Common myeloid progenitor, CD34-positive (primary cell): Measurements from ENCODE around the gene CUL3.
A peak's percentile ranks its signal among the peaks of the same experiment; 100 is the strongest.

ENCODE experiments used
- CTCF ChIA-PET: fragments of 350-600 bp; sonication (Branson Sonifier 250); formaldehyde crosslinking; loops from one replicate; lab custom pipeline; 2021; ENCODE audit warnings: antibody characterized with exemption; lab: Charles Lee
- POLR2A ChIA-PET: fragments of 350-600 bp; sonication (Branson Sonifier 250); formaldehyde crosslinking; loops from one replicate; lab custom pipeline; 2021; ENCODE audit warnings: antibody characterized with exemption; lab: Charles Lee
- DNase-seq, 3 donors: peaks; one replicate each; pipeline versions ENCODE4 v3.0.0 to v3.0.0-alpha.2; 2013
- H3K27ac ChIP-seq, 2 experiments: 1 replicate in 1 of 2; 2 replicates in 1 of 2; pipeline ENCODE4 v1.7.0; 2013; ENCODE audit warnings: inconsistent platforms in 2 of 2, low read length in 2 of 2, mild to moderate bottlenecking in 2 of 2, low read depth in 1 of 2, moderate library complexity in 1 of 2; ENCODE audit not compliant: severe bottlenecking in 2 of 2, insufficient read depth in 1 of 2, poor library complexity in 1 of 2
- H3K27me3 ChIP-seq, 5 experiments: replicated peaks in 2 of 5; 1 replicate in 3 of 5; 2 replicates in 2 of 5; pipeline versions ENCODE4 v1.6.1 to v1.7.0; 2013; ENCODE audit warnings: low read length in 4 of 5, mild to moderate bottlenecking in 2 of 5, moderate library complexity in 2 of 5, inconsistent platforms in 1 of 5; ENCODE audit not compliant: insufficient read depth in 5 of 5, control insufficient read depth in 4 of 5
- H3K36me3 ChIP-seq, 4 experiments: 1 replicate in 2 of 4; 2 replicates in 2 of 4; pipeline versions ENCODE4 v1.6.1 to v1.7.0; 2013; ENCODE audit warnings: low read length in 3 of 4, control low read depth in 1 of 4, mild to moderate bottlenecking in 1 of 4; ENCODE audit not compliant: control insufficient read depth in 4 of 4, insufficient read depth in 4 of 4
- H3K4me1 ChIP-seq, 4 experiments: 1 replicate in 3 of 4; 2 replicates in 1 of 4; pipeline versions ENCODE4 v1.6.1 to v1.7.1; 2013; ENCODE audit warnings: low read length in 3 of 4, mild to moderate bottlenecking in 3 of 4, control low read depth in 1 of 4, inconsistent platforms in 1 of 4, moderate library complexity in 1 of 4; ENCODE audit not compliant: control insufficient read depth in 4 of 4, insufficient read depth in 4 of 4; ENCODE audit errors: control extremely low read depth in 1 of 4
- H3K4me3 ChIP-seq, 7 experiments: 1 replicate in 4 of 7; 2 replicates in 3 of 7; pipeline versions ENCODE4 v1.5.1 to v1.7.0; 2013; ENCODE audit warnings: mild to moderate bottlenecking in 7 of 7, low read length in 6 of 7, moderate library complexity in 6 of 7, inconsistent platforms in 2 of 7, low read depth in 2 of 7, control low read depth in 1 of 7; ENCODE audit not compliant: insufficient read depth in 4 of 7, control insufficient read depth in 1 of 7; ENCODE audit errors: extremely low read depth in 1 of 7
- H3K9me3 ChIP-seq, 5 experiments: 1 replicate in 4 of 5; 2 replicates in 1 of 5; pipeline versions ENCODE4 v1.6.1 to v1.7.1; 2013; ENCODE audit warnings: low read length in 4 of 5, mild to moderate bottlenecking in 2 of 5, inconsistent platforms in 1 of 5, low read depth in 1 of 5, moderate library complexity in 1 of 5; ENCODE audit not compliant: control insufficient read depth in 4 of 5, insufficient read depth in 2 of 5; ENCODE audit errors: control extremely low read depth in 1 of 5
- WGBS: methylation state at CpG from one replicate; pipeline ENCODE4 v1.1.5; 2013; ENCODE audit not compliant: insufficient coverage; 5-methylcytosine and 5-hydroxymethylcytosine counted together

CUL3 gene

GRCh38 chr2:224562831-224563230, 22.3 kb downstream of the CUL3 start:
- H3K27me3 ChIP-seq, result no peaks in the 10 kb centered on the region
- no peak overlapping the region for H3K27ac ChIP-seq
- ChIA-PET POLR2A (no interaction called here), CTCF (interaction anchor here (1.2 to 1.3 kb wide), 3 partner anchors 8 to 132 kb away, joined by 3 to 4 read pairs (median 3); no protein-coding TSS in a partner anchor)
- DNase-seq, result no peak
- peaks cover 5 to 30% (median 11%) of the 10 kb centered on the region in 4 experiments for H3K36me3 ChIP-seq
- H3K4me3 ChIP-seq, result no peak overlapping the region
- H3K9me3 ChIP-seq, result peaks cover 3 to 12% (median 8%) of the 10 kb centered on the region in 5 experiments
- 100% methylated on average over 1 of the region's 4 CpGs for WGBS
- H3K4me1 ChIP-seq, result peaks cover 3 to 7% (median 5%) of the 10 kb centered on the region in 4 experiments

- H3K4me1 ChIP-seq, result peaks cover 3 to 7% (median 5%) of the 10 kb centered on the region in 4 experiments
- POLR2A ChIA-PET, result interaction anchor here (0.8 to 1.0 kb wide), 2 partner anchors 9 to 55 kb away, joined by 3 to 4 read pairs; no protein-coding TSS in a partner anchor
- H3K9me3 ChIP-seq, result peaks cover 2 to 5% (median 4%) of the 10 kb centered on the region in 5 experiments
- WGBS, result 88% methylated on average over 2 of the region's 7 CpGs
- peaks cover 0 to 25% (median 3%) of the 10 kb centered on the region in 4 experiments for H3K36me3 ChIP-seq
- H3K27ac ChIP-seq, result no peak overlapping the region
- H3K27me3 ChIP-seq, result no peaks in the 10 kb centered on the region
- no peak overlapping the region for H3K4me3 ChIP-seq
- CTCF ChIA-PET, result interaction anchor here (0.6 to 2.2 kb wide), 10 partner anchors 9 to 131 kb away, joined by 3 to 8 read pairs (median 4); no protein-coding TSS in a partner anchor
- peak in 2 of 3 donors; percentile 59 to 63 for DNase-seq
Measured at GRCh38 chr2:224561234-224562005, 23.7 kb downstream of the CUL3 start.

DNA sequence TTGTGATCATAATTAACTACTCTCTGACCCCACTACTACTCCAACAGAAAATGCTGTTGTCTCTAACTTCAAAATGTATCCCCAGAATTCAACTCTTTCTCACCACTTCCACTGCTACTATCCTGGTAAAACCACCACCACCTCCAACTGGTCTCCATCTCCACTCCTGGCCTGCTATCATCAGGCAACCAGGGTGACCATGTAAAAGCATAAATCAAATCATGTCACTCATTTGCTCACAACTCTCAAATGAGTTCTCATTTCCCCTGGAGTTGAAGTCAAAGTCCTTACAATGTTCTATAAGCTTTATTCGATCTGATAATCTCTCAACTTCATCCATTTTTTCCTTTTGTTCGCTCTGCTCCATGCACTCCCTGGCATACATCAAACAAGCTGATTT, 24.6 kb downstream of the CUL3 start:
- peaks cover 0 to 18% (median 2%) of the 10 kb centered on the region in 4 experiments for H3K36me3 ChIP-seq
- no peaks in the 10 kb centered on the region for H3K9me3 ChIP-seq
- no peak for DNase-seq
- WGBS, result 97% methylated on average over 2 of the region's 2 CpGs
- CTCF ChIA-PET, result interaction anchor here (1.2 to 2.2 kb wide), 8 partner anchors 9 to 85 kb away, joined by 3 to 8 read pairs (median 4); no protein-coding TSS in a partner anchor
- no peak overlapping the region for H3K4me3 ChIP-seq
- H3K4me1 ChIP-seq, result peaks cover 3 to 7% (median 5%) of the 10 kb centered on the region in 4 experiments
- no peak overlapping the region for H3K27ac ChIP-seq
- POLR2A ChIA-PET, result interaction anchor here (1.0 kb wide), 1 partner anchor 10 kb away, joined by 4 read pairs; no protein-coding TSS in a partner anchor
- H3K27me3 ChIP-seq, result no peaks in the 10 kb centered on the region

GRCh38 chr2:224557610-224558009, 27.6 kb downstream of the CUL3 start:
- no peak for DNase-seq
- H3K4me1 ChIP-seq, result peaks cover 3 to 7% (median 4%) of the 10 kb centered on the region in 4 experiments
- WGBS, result no CpG with 5 or more reads among the region's 2 CpGs

DNA sequence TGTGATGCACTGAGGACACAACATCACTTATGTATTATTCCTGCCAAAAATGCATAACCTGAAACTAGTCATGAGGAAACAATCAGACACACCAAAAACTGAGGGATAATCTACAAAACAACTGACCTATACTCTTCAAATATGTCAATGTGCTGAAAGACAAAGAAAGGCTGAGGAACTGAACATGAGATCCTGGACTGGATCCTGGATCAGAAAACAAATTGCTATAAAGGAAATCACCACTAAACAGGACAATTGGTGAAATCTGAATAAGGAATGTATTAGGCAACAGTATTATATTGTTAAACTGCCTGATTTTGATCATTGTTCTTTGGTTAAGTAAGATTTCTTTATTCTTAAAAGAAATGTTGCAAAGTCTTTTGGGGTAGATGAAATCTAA, 28.8 kb downstream of the CUL3 start:
- Histone ChIP-seq H3K27ac (no peak overlapping the region), H3K36me3 (peaks cover 4 to 16% (median 7%) of the 10 kb centered on the region in 4 experiments), H3K9me3 (no peaks in the 10 kb centered on the region), H3K27me3 (no peaks in the 10 kb centered on the region), H3K4me3 (no peak overlapping the region), H3K4me1 (peaks cover 0 to 3% (median under 1%) of the 10 kb centered on the region in 4 experiments)
- ChIA-PET POLR2A (no interaction called here), CTCF (no interaction called here)
- DNase-seq, result no peak

More at GRCh38 chr2:224557610-224558009, 27.6 kb downstream of the CUL3 start:
- no peak overlapping the region for H3K4me3 ChIP-seq
- peaks cover 4 to 14% (median 4%) of the 10 kb centered on the region in 4 experiments for H3K36me3 ChIP-seq
- no peaks in the 10 kb centered on the region for H3K9me3 ChIP-seq
- CTCF ChIA-PET, result no interaction called here
- POLR2A ChIA-PET, result no interaction called here
- H3K27ac ChIP-seq, result no peak overlapping the region
- no peaks in the 10 kb centered on the region for H3K27me3 ChIP-seq

DNA sequence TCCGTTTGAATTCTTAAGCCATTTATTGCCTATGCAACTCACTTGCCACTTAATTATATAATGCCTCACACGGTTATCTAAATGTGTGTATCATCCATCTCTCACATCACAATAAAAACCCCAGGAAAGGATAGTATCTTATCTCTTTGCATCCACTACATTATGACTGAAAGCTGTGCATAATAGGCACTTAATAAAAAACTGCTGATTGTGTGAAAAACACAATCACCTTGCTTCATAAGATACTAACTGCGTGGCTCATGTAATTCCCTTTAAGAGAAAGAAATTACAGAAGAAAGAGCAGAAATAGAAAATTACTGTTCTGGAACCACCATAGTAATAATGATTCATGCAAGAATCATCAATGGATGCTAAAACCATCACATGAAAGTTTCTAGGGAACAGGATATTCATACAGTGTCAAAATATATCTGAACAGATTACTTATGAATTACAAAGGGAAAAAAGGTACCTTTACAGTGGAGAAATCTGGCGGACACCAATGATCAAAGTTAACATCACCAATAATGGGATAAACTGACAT, 29.3 kb downstream of the CUL3 start:
- Histone ChIP-seq H3K36me3 (peaks cover 4 to 16% (median 7%) of the 10 kb centered on the region in 4 experiments), H3K27me3 (no peaks in the 10 kb centered on the region), H3K4me3 (no peak overlapping the region), H3K27ac (no peak overlapping the region), H3K9me3 (no peaks in the 10 kb centered on the region), H3K4me1 (peaks cover 0 to 1% (median 0%) of the 10 kb centered on the region in 4 experiments)
- ChIA-PET CTCF (no interaction called here), POLR2A (no interaction called here)
- WGBS, result 100% methylated on average over 2 of the region's 4 CpGs
- DNase-seq, result no peak

DNA sequence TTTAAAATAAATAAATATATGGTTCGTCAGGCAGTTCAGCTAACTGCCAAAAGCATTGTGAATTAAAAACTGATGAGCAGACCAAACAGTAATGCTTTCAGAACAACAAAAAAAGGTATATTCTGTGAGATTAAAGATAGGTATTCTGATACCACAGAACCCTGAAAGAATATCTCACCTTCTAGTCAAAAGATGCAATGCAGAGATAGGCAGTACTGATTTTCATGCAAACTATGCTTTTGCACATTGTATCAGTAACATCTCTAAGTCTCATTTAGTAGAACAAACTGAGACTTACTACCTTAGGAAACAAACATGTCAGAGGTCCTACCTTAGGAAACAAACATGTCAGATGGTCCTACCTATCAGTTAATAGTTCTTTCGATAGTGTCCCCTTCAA, 32.4 kb downstream of the CUL3 start:
- no peak for DNase-seq
- no peaks in the 10 kb centered on the region for H3K9me3 ChIP-seq
- H3K27ac ChIP-seq, result no peak overlapping the region
- H3K4me1 ChIP-seq, result no peaks in the 10 kb centered on the region
- no peaks in the 10 kb centered on the region for H3K27me3 ChIP-seq
- H3K36me3 ChIP-seq, result peaks cover 4 to 10% (median 8%) of the 10 kb centered on the region in 4 experiments
- 100% methylated on average over 1 of the region's 2 CpGs for WGBS
- CTCF ChIA-PET, result no interaction called here
- no peak overlapping the region for H3K4me3 ChIP-seq
- POLR2A ChIA-PET, result no interaction called here
